ENCODE results near the gene ARHGAP6. TPM values are rescaled to one million over a fixed set of nuclear protein-coding genes. Genes with fewer than 3 reads are reported as not detected.

Gene ARHGAP6
- total and polyA plus RNA-seq, 2 of the 4 experiments (the other 2 are of a cell fraction): 1.4 to 1.8 TPM

- Histone ChIP-seq H2AK9ac (replicated peaks; ENCODE audit: low read depth, low read length, poor library complexity) (peak overlapping the region; percentile 11), H2AFZ (replicated peaks; ENCODE audit: low read length, poor library complexity) (peak overlapping the region; percentile 86), H3K4me1 (ENCODE audit: control insufficient read depth, insufficient read depth, low read length) (peaks cover 3% of the 10 kb centered on the region), H3K4me2 (ENCODE audit: low read depth, low read length) (peak overlapping the region; percentile 69), H4K20me1 (ENCODE audit: insufficient read depth, low read length) (no peaks in the 10 kb centered on the region), H2BK15ac (ENCODE audit: low read depth, low read length) (no peak overlapping the region), H3K4me3 (ENCODE audit: insufficient read depth, low read depth, low read length) (peak overlapping the region; percentile 82), H2BK120ac (ENCODE audit: low read depth, low read length) (peak overlapping the region; percentile 41; the same call in 1 of the 2 replicates), H4K8ac (ENCODE audit: low read depth in 2 of 2, low read length in 2 of 2) (peak overlapping the region in 1 of 2 experiments; percentile 3; a peak in 2 of 4 replicates), H3K56ac (ENCODE audit: extremely low read depth, insufficient read depth, low read length) (no peak overlapping the region), H3K18ac (ENCODE audit: low read depth, low read length) (peak overlapping the region; percentile 13; the same call in 1 of the 2 replicates), H3K9ac (ENCODE audit: low read depth, low read length) (peak overlapping the region; percentile 70), H4K91ac (ENCODE audit: insufficient read depth, low read depth, low read length) (0 out of 2 replicates have a peak overlapping the region, but pooled peaks have one; percentile 22), H2BK5ac (ENCODE audit: low read depth, low read length, poor library complexity, severe bottlenecking) (no peak overlapping the region), H3K27me3 (ENCODE audit: control insufficient read depth, insufficient read depth, low read length) (no peaks in the 10 kb centered on the region), H3K27ac (ENCODE audit: insufficient read depth, low read length) (no peak overlapping the region; the same call in 1 of the 2 replicates), H3K9me3 (ENCODE audit: control insufficient read depth, insufficient read depth, low read length) (no peaks in the 10 kb centered on the region), H3K36me3 (ENCODE audit: control insufficient read depth, insufficient read depth, low read length) (no peaks in the 10 kb centered on the region), H2BK20ac (ENCODE audit: low read depth, low read length) (no peak overlapping the region; the same call in none of the 2 replicates), H3K14ac (replicated peaks; ENCODE audit: low read depth, low read length) (0 out of 2 replicates have a peak overlapping the region, but pooled peaks have one; percentile 42), H3K9me1 (ENCODE audit: insufficient read depth, low read length) (peaks cover 4% of the 10 kb centered on the region), H3K4ac (ENCODE audit: low read depth, low read length) (peak overlapping the region; percentile 35), H3K79me1 (ENCODE audit: low read depth in 1 of 2, low read length in 2 of 2) (peaks cover 0 to 4% of the 10 kb centered on the region in 2 experiments; a peak in 1 of 4 replicates), H4K5ac (ENCODE audit: low read depth, low read length) (peak overlapping the region; percentile 50; the same call in 1 of the 2 replicates), H2AK5ac (ENCODE audit: low read depth, low read length) (no peak overlapping the region; the same call in 1 of the 2 replicates), H3K23ac (ENCODE audit: low read depth, low read length) (peak overlapping the region; percentile 73; the same call in 1 of the 2 replicates)
- in situ Hi-C loops (cut with MboI; ENCODE audit: low sequenced_read_pairs) (no loop called here), dilution Hi-C loops (cut with HindIII; ENCODE audit: low sequenced_read_pairs, unreplicated experiment) (no loop called here), intact Hi-C loops (cut with micrococcal nuclease) (loop anchor here (10.0 kb wide), 1 partner anchor 282 kb away; no protein-coding TSS in a partner anchor)
- ATAC-seq (ENCODE audit: low read depth): no peak
- BruUV-seq (replicated peaks): no TSS peak
- ChIA-PET CTCF (no interaction called here), POLR2A (ENCODE audit: unreplicated experiment) (no interaction called here)
- WGBS, 2 experiments (ENCODE audit: extremely low coverage in 2 of 2, insufficient read length in 1 of 2): 46% methylated on average over 12 of the region's 25 CpGs; no CpG with 5 or more reads in 1 of the 2 experiments
- DNase-seq: no peak
- TF ChIP-seq SMC3 (IDR thresholded peaks at IDR 0.05; ENCODE audit: low read depth, low read length) (no peak), RFX5 (IDR thresholded peaks at IDR 0.05; ENCODE audit: low read depth, low read length) (no peak), BHLHE40 (IDR thresholded peaks at IDR 0.05; ENCODE audit: low read depth, low read length) (no peak), FOS (IDR thresholded peaks at IDR 0.05; ENCODE audit: low read depth, low read length) (no peak), CHD1 (IDR thresholded peaks at IDR 0.05; ENCODE audit: low read depth, low read length) (no peak), MAZ (IDR thresholded peaks at IDR 0.05; ENCODE audit: borderline replicate concordance, low read depth, low read length) (no peak)
- TF ChIP-seq, protein P1, sequence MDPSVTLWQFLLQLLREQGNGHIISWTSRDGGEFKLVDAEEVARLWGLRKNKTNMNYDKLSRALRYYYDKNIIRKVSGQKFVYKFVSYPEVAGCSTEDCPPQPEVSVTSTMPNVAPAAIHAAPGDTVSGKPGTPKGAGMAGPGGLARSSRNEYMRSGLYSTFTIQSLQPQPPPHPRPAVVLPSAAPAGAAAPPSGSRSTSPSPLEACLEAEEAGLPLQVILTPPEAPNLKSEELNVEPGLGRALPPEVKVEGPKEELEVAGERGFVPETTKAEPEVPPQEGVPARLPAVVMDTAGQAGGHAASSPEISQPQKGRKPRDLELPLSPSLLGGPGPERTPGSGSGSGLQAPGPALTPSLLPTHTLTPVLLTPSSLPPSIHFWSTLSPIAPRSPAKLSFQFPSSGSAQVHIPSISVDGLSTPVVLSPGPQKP (IDR thresholded peaks at IDR 0.05; ENCODE audit: borderline replicate concordance, low read depth, low read length): no peak
Measured at GRCh38 chrX:11426712-11427452, 238.8 kb downstream of the ARHGAP6 start.
